Upper lobe of left lung (tissue), 4 donors: ENCODE data around the gene SECISBP2.

ENCODE experiments used
- CTCF ChIP-seq, 6 experiments: fragments of 450-650 bp in 4 of 6; fragments of 200-600 bp in 2 of 6; sonication (generic) in 2 of 6; IDR thresholded peaks; one replicate each; pipeline ENCODE4 v1.5.1; 2016 to 2019; ENCODE audit warnings: antibody characterized with exemption in 6 of 6
- EP300 ChIP-seq, 4 donors: sonication (generic); formaldehyde crosslinking; IDR thresholded peaks; one replicate each; pipeline ENCODE4 v1.5.1; 2017; ENCODE audit warnings: antibody characterized with exemption in 4 of 4, control low read depth in 2 of 4
- POLR2A ChIP-seq, 4 donors: fragments of 450-650 bp; IDR thresholded peaks; one replicate each; pipeline ENCODE4 v1.5.1; 2016 to 2017; ENCODE audit warnings: antibody characterized with exemption in 4 of 4, mild to moderate bottlenecking in 2 of 4
- POLR2AphosphoS5 ChIP-seq, 2 donors: sonication (generic); formaldehyde crosslinking; IDR thresholded peaks; one replicate each; pipeline ENCODE4 v1.5.1; 2017; ENCODE audit warnings: antibody characterized with exemption in 2 of 2

- no peak for TF ChIP-seq CTCF (IDR thresholded peaks at IDR 0.05)
- no peak for TF ChIP-seq POLR2A (IDR thresholded peaks at IDR 0.05)
- no peak for TF ChIP-seq POLR2AphosphoS5 (IDR thresholded peaks at IDR 0.05)
- TF ChIP-seq EP300 (IDR thresholded peaks at IDR 0.05): no peak
These were observed 36.2 kb downstream of the SECISBP2 start for GRCh38 chr9:89354471-89354870.
